Suprapubic skin (tissue), 4 donors: ENCODE measurements around the gene GALNT13. TPM values are rescaled to one million over a fixed set of nuclear protein-coding genes. Genes with fewer than 3 reads are reported as not detected.

Experiments
- DNase-seq, 2 donors: peaks; one replicate each; pipeline ENCODE4 v3.0.0-alpha.2; 2019; ENCODE audit warnings: low spot score in 2 of 2
- H3K27ac ChIP-seq: fragments of 200-600 bp; sonication (generic); one replicate; pipeline ENCODE4 v1.5.1; 2019
- H3K27me3 ChIP-seq: fragments of 200-600 bp; sonication (generic); one replicate; pipeline ENCODE4 v1.5.1; 2019
- H3K36me3 ChIP-seq: fragments of 200-600 bp; sonication (generic); one replicate; pipeline ENCODE4 v1.5.1; 2019
- H3K4me1 ChIP-seq: fragments of 200-600 bp; sonication (generic); one replicate; pipeline ENCODE4 v1.5.1; 2019
- H3K4me3 ChIP-seq: fragments of 200-600 bp; sonication (generic); one replicate; pipeline ENCODE4 v1.5.1; 2019; ENCODE audit warnings: mild to moderate bottlenecking
- H3K9me3 ChIP-seq: fragments of 200-600 bp; sonication (generic); one replicate; pipeline ENCODE4 v1.5.1; 2019
- CTCF ChIP-seq, 2 donors: fragments of 200-600 bp in 1 of 2; fragments of 450-650 bp in 1 of 2; sonication (generic) in 1 of 2; IDR thresholded peaks; one replicate each; pipeline ENCODE4 v1.5.1; 2016 to 2019; ENCODE audit warnings: antibody characterized with exemption in 2 of 2, mild to moderate bottlenecking in 1 of 2, moderate library complexity in 1 of 2
- EP300 ChIP-seq: sonication (generic); formaldehyde crosslinking; IDR thresholded peaks from one replicate; pipeline ENCODE4 v1.6.1; 2017; ENCODE audit warnings: antibody characterized with exemption
- POLR2A ChIP-seq, 2 donors: fragments of 450-650 bp; IDR thresholded peaks; one replicate each; pipeline ENCODE4 v1.6.1; 2017; ENCODE audit warnings: antibody characterized with exemption in 2 of 2, mild to moderate bottlenecking in 2 of 2, moderate library complexity in 2 of 2
- POLR2AphosphoS5 ChIP-seq, 3 donors: sonication (generic); formaldehyde crosslinking; IDR thresholded peaks; one replicate each; pipeline ENCODE4 v1.6.1; 2017; ENCODE audit warnings: antibody characterized with exemption in 3 of 3
- WGBS: methylation state at CpG from one replicate; pipeline ENCODE4 v1.1.5; 2018; 5-methylcytosine and 5-hydroxymethylcytosine counted together
- total RNA-seq, 4 donors: library from RNA; depleted of rRNA; stranded (reverse); fragments of >200 nt; gene quantifications; one replicate each; pipeline ENCODE4 v1.1.0, GENCODE V29; 2016

GALNT13 gene
- total RNA-seq, 4 donors from 2014 or later, result 0.19 to 0.97 (median 0.54) TPM

- no peak overlapping the region for H3K27ac ChIP-seq
- no peak overlapping the region for H3K4me3 ChIP-seq
- H3K36me3 ChIP-seq, result no peaks in the 10 kb centered on the region
- no peaks in the 10 kb centered on the region for H3K27me3 ChIP-seq
- WGBS, result 90% methylated on average over 2 of the region's 2 CpGs
- no peak for TF ChIP-seq CTCF (IDR thresholded peaks at IDR 0.05)
- TF ChIP-seq EP300, result no peak
- TF ChIP-seq POLR2A (IDR thresholded peaks at IDR 0.05), result no peak
- no peak for TF ChIP-seq POLR2AphosphoS5 (IDR thresholded peaks at IDR 0.05)
- H3K9me3 ChIP-seq, result no peaks in the 10 kb centered on the region
- H3K4me1 ChIP-seq, result no peaks in the 10 kb centered on the region
- no peak for DNase-seq
Measured at GRCh38 chr2:154267983-154268382, 396.3 kb downstream of the GALNT13 start.

GRCh38 chr2:154280543-154280942, 408.8 kb downstream of the GALNT13 start:
- H3K27me3 ChIP-seq, result no peaks in the 10 kb centered on the region

GRCh38 chr2:154289870-154290269, 418.1 kb downstream of the GALNT13 start:
- no peak for DNase-seq
- Histone ChIP-seq H3K9me3 (no peaks in the 10 kb centered on the region), H3K27me3 (no peaks in the 10 kb centered on the region), H3K4me3 (no peak overlapping the region), H3K27ac (no peak overlapping the region), H3K4me1 (no peaks in the 10 kb centered on the region), H3K36me3 (no peaks in the 10 kb centered on the region)
- 29% methylated on average over 1 of the region's 1 CpG for whole genome bisulfite sequencing
- TF ChIP-seq POLR2A (IDR thresholded peaks at IDR 0.05) (no peak), EP300 (no peak), CTCF (IDR thresholded peaks at IDR 0.05) (no peak), POLR2AphosphoS5 (IDR thresholded peaks at IDR 0.05) (no peak)

More at GRCh38 chr2:154280543-154280942, 408.8 kb downstream of the GALNT13 start:
- Histone ChIP-seq H3K4me3 (no peak overlapping the region), H3K36me3 (no peaks in the 10 kb centered on the region), H3K4me1 (no peaks in the 10 kb centered on the region), H3K27ac (no peak overlapping the region), H3K9me3 (no peaks in the 10 kb centered on the region)
- DNase-seq, result no peak
- WGBS, result 63% methylated on average over 2 of the region's 2 CpGs
- TF ChIP-seq POLR2A (IDR thresholded peaks at IDR 0.05), result no peak
- TF ChIP-seq EP300, result no peak
- no peak for TF ChIP-seq CTCF (IDR thresholded peaks at IDR 0.05)
- TF ChIP-seq POLR2AphosphoS5 (IDR thresholded peaks at IDR 0.05), result no peak

GRCh38 chr2:154291511-154291910, 419.8 kb downstream of the GALNT13 start:
- H3K27me3 ChIP-seq, result no peaks in the 10 kb centered on the region
- TF ChIP-seq POLR2A (IDR thresholded peaks at IDR 0.05) (no peak), POLR2AphosphoS5 (IDR thresholded peaks at IDR 0.05) (no peak), CTCF (IDR thresholded peaks at IDR 0.05) (no peak), EP300 (no peak)
- WGBS, result 98% methylated on average over 19 of the region's 20 CpGs
- H3K9me3 ChIP-seq, result no peaks in the 10 kb centered on the region
- H3K4me1 ChIP-seq, result no peaks in the 10 kb centered on the region
- no peaks in the 10 kb centered on the region for H3K36me3 ChIP-seq
- H3K4me3 ChIP-seq, result no peak overlapping the region
- no peak for DNase-seq
- no peak overlapping the region for H3K27ac ChIP-seq

- WGBS, result 49% methylated on average over 3 of the region's 3 CpGs
- no peaks in the 10 kb centered on the region for H3K4me1 ChIP-seq
- no peak overlapping the region for H3K27ac ChIP-seq
- H3K4me3 ChIP-seq, result no peak overlapping the region
- no peaks in the 10 kb centered on the region for H3K36me3 ChIP-seq
- DNase-seq, result no peak
- H3K27me3 ChIP-seq, result no peaks in the 10 kb centered on the region
- TF ChIP-seq POLR2A (IDR thresholded peaks at IDR 0.05), result no peak
- no peak for TF ChIP-seq POLR2AphosphoS5 (IDR thresholded peaks at IDR 0.05)
- no peak for TF ChIP-seq EP300
- no peak for TF ChIP-seq CTCF (IDR thresholded peaks at IDR 0.05)
- H3K9me3 ChIP-seq, result no peaks in the 10 kb centered on the region
Measured at GRCh38 chr2:154291927-154292326, 420.2 kb downstream of the GALNT13 start.
